Keratinocyte (primary cell): ENCODE data around the gene PRKAR1B.

Source experiments
- EZH2 ChIP-seq: IDR thresholded peaks from one replicate; pipeline ENCODE4 v1.6.1; 2012; ENCODE audit warnings: inconsistent platforms, mild to moderate bottlenecking, low read length, moderate library complexity
- TF ChIP-seq, protein P1 (sequence below), 3 experiments: IDR thresholded peaks in 1 of 3; conservative IDR thresholded peaks in 1 of 3; optimal IDR thresholded peaks in 1 of 3; 2 replicates in 2 of 3; 3 replicates in 1 of 3; pipeline versions ENCODE3 to v1.5.1; 2011; ENCODE audit warnings: low read length in 3 of 3, mild to moderate bottlenecking in 3 of 3, moderate library complexity in 2 of 3, control low read depth in 1 of 3, inconsistent platforms in 1 of 3; ENCODE audit not compliant: insufficient read depth in 2 of 3; ENCODE audit errors: extremely low read depth in 1 of 3

DNA sequence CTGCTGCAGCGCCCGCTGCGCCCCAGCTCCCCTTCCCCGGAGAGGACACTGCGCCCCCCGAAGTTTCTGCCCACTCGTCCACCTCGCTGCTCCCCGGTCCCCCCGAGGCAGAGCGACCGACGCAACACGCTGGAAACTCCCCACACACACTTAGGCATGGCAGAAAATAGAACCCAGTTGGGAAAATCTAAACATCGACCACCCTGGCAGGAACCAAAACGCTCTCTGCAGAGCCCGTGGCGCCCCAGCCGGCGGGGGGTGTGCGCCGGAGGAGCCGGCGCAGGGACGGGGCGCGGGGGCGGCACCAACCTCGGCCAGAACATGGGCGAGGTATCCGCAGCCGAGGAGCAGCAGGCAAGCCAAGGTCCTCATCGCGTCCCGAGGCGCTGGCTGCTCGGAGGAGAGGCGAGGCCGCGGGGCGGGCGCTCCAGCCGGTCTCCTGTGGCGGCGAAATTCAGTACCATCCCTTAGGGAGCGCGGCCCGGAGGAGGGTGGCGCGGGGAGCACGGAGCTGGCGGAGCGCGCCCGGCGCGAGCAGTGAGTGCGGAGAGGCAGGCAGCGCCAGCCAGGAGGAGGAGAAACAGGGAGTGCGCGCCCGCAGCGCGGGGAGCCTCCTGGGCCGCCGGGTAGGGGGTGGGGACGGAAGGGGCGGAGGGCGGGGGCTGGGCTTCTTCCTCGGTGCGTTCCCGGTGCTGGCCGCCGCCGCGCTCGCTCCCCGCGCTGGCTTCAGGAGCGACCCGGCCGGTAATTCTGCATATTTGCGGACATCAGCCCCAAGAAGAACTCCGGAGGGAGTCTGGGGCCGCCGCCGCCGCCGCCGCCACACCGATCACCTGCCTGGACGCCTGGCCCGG, 208.2 kb downstream of the PRKAR1B start:
- TF ChIP-seq, protein P1, sequence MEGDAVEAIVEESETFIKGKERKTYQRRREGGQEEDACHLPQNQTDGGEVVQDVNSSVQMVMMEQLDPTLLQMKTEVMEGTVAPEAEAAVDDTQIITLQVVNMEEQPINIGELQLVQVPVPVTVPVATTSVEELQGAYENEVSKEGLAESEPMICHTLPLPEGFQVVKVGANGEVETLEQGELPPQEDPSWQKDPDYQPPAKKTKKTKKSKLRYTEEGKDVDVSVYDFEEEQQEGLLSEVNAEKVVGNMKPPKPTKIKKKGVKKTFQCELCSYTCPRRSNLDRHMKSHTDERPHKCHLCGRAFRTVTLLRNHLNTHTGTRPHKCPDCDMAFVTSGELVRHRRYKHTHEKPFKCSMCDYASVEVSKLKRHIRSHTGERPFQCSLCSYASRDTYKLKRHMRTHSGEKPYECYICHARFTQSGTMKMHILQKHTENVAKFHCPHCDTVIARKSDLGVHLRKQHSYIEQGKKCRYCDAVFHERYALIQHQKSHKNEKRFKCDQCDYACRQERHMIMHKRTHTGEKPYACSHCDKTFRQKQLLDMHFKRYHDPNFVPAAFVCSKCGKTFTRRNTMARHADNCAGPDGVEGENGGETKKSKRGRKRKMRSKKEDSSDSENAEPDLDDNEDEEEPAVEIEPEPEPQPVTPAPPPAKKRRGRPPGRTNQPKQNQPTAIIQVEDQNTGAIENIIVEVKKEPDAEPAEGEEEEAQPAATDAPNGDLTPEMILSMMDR (optimal IDR thresholded peaks at IDR 0.05 in 1 of 3, IDR thresholded peaks at IDR 0.05 in 1 of 3, conservative IDR thresholded peaks at IDR 0.05 in 1 of 3; ENCODE audit: extremely low read depth in 1 of 3, insufficient read depth in 2 of 3, low read length in 3 of 3): no peak
- TF ChIP-seq EZH2: no peak
